ENCODE results near the gene RRP36. TPM values are rescaled to one million over a fixed set of nuclear protein-coding genes. Genes with fewer than 3 reads are reported as not detected.

The RRP36 gene
- total and polyA plus RNA-seq, 2 of the 8 experiments (the other 6 are each of a cell fraction or from before 2014, with no cell fraction given) = 33.9 to 92.3 TPM

DNA sequence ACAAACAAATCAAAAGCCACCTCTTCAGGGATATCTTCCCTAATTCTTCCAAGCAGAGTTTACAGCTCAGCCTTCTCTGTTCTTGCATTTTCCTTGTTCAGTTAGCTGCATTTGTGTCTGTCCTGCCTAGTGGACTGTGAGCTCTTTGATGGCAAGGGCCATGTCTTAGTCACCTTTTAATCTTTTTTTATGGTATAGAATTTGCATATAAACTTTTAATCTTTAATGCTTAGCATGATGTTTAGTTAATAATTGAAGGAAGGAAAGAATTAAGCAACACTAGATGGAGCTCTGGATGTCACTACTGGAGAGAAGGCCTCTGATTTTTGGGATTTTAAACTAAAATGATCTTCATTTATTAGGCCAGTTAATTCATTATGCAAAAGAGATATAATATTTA, 24.9 kb upstream of the RRP36 start (continued):
- TF ChIP-seq, protein P1, sequence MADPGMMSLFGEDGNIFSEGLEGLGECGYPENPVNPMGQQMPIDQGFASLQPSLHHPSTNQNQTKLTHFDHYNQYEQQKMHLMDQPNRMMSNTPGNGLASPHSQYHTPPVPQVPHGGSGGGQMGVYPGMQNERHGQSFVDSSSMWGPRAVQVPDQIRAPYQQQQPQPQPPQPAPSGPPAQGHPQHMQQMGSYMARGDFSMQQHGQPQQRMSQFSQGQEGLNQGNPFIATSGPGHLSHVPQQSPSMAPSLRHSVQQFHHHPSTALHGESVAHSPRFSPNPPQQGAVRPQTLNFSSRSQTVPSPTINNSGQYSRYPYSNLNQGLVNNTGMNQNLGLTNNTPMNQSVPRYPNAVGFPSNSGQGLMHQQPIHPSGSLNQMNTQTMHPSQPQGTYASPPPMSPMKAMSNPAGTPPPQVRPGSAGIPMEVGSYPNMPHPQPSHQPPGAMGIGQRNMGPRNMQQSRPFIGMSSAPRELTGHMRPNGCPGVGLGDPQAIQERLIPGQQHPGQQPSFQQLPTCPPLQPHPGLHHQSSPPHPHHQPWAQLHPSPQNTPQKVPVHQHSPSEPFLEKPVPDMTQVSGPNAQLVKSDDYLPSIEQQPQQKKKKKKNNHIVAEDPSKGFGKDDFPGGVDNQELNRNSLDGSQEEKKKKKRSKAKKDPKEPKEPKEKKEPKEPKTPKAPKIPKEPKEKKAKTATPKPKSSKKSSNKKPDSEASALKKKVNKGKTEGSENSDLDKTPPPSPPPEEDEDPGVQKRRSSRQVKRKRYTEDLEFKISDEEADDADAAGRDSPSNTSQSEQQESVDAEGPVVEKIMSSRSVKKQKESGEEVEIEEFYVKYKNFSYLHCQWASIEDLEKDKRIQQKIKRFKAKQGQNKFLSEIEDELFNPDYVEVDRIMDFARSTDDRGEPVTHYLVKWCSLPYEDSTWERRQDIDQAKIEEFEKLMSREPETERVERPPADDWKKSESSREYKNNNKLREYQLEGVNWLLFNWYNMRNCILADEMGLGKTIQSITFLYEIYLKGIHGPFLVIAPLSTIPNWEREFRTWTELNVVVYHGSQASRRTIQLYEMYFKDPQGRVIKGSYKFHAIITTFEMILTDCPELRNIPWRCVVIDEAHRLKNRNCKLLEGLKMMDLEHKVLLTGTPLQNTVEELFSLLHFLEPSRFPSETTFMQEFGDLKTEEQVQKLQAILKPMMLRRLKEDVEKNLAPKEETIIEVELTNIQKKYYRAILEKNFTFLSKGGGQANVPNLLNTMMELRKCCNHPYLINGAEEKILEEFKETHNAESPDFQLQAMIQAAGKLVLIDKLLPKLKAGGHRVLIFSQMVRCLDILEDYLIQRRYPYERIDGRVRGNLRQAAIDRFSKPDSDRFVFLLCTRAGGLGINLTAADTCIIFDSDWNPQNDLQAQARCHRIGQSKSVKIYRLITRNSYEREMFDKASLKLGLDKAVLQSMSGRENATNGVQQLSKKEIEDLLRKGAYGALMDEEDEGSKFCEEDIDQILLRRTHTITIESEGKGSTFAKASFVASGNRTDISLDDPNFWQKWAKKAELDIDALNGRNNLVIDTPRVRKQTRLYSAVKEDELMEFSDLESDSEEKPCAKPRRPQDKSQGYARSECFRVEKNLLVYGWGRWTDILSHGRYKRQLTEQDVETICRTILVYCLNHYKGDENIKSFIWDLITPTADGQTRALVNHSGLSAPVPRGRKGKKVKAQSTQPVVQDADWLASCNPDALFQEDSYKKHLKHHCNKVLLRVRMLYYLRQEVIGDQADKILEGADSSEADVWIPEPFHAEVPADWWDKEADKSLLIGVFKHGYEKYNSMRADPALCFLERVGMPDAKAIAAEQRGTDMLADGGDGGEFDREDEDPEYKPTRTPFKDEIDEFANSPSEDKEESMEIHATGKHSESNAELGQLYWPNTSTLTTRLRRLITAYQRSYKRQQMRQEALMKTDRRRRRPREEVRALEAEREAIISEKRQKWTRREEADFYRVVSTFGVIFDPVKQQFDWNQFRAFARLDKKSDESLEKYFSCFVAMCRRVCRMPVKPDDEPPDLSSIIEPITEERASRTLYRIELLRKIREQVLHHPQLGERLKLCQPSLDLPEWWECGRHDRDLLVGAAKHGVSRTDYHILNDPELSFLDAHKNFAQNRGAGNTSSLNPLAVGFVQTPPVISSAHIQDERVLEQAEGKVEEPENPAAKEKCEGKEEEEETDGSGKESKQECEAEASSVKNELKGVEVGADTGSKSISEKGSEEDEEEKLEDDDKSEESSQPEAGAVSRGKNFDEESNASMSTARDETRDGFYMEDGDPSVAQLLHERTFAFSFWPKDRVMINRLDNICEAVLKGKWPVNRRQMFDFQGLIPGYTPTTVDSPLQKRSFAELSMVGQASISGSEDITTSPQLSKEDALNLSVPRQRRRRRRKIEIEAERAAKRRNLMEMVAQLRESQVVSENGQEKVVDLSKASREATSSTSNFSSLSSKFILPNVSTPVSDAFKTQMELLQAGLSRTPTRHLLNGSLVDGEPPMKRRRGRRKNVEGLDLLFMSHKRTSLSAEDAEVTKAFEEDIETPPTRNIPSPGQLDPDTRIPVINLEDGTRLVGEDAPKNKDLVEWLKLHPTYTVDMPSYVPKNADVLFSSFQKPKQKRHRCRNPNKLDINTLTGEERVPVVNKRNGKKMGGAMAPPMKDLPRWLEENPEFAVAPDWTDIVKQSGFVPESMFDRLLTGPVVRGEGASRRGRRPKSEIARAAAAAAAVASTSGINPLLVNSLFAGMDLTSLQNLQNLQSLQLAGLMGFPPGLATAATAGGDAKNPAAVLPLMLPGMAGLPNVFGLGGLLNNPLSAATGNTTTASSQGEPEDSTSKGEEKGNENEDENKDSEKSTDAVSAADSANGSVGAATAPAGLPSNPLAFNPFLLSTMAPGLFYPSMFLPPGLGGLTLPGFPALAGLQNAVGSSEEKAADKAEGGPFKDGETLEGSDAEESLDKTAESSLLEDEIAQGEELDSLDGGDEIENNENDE (IDR thresholded peaks at IDR 0.05; ENCODE audit: insufficient replicate concordance, low read length) = no peak
